HL-60/S4 (cell line): ENCODE measurements around the gene P2RY8.
"Not testable (repeated sequence)": the region's sequence is repeated elsewhere in the genome, so short reads cannot be mapped to it uniquely, and the experiment has no call there.

Experiments
- in situ Hi-C: fragments of 300-500 bp; cut with MboI; formaldehyde crosslinking; loops from 2 replicates; pipeline ENCODE4 v1.14.3; 2022; ENCODE audit warnings: low sequenced_read_pairs

Gene P2RY8

DNA sequence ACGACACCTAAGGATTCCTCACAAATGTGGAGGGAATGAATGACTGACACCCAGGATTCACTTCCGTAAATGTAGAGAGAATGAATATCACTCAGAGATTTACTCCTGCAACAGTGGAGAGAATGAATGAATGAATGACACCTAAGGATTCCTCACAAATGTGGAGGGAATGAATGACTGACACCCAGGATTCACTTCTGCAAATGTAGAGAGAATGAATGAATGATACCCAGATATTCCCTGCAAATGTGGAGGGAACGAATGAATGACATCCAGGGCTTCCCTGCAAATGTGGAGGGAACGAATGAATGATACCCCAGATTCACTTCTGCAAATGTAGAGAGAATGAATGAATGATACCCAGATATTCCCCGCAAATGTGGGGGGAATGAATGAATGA, 47.6 kb downstream of the P2RY8 start:
- in situ Hi-C loops, result not testable (repeated sequence)

DNA sequence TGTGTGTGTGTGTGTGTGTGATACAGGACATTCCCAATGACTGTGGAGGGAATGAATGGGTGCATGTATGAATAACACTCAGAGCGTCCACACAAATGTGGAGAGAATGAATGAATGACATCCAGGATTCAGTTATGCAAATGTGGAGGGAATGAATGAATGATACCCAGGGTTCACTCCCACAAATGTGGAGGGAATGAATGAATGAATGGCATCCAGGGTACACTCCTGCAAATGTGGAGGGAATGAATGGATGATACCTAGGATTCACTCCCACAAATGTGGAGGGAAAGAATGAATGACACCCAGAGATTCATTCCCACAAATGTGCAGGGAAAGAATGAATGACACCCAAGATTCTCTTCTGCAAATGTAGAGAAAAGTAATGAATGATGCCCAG, 48.2 kb downstream of the P2RY8 start:
- in situ Hi-C loops, result no loop called here

DNA sequence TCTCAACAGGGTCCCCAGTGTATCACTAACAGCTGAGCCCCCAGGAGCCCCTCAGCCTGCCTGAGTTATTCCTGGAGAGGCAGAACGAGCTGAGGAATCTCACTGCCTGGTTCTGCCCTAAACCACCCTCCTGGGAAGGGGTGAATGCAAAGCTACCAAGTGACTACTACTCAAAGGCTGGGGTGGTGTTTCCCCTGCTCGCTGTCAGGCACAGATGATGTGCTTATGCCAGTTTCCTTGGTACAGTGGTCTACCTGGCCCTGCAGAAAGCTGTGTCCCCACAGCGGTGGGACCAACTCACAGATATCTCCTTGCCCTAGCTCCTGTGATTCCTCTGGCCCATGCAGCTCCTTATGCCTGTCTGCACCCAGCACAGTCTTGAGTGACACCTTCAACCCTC, 48.8 kb downstream of the P2RY8 start:
- in situ Hi-C loops, result no loop called here

DNA sequence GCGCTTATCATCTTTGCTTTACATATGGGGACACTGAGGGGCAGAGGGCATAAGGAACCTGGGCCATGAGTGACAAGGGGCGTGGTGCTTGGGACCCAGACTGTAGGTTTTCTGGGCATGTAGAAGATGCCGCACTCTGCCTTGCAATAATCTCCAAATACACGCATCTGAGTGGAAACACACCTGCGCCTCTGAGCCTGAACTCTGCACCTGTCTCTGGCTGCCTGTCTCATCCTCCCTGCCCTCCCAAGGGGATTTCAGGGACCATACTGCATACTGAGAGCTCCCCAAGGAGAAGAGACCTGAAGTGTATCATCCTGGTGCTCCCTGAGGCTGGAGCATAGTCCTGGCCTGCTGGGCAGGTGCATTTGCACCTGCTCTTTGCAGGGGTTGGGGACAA, 49.6 kb downstream of the P2RY8 start:
- in situ Hi-C loops, result no loop called here

DNA sequence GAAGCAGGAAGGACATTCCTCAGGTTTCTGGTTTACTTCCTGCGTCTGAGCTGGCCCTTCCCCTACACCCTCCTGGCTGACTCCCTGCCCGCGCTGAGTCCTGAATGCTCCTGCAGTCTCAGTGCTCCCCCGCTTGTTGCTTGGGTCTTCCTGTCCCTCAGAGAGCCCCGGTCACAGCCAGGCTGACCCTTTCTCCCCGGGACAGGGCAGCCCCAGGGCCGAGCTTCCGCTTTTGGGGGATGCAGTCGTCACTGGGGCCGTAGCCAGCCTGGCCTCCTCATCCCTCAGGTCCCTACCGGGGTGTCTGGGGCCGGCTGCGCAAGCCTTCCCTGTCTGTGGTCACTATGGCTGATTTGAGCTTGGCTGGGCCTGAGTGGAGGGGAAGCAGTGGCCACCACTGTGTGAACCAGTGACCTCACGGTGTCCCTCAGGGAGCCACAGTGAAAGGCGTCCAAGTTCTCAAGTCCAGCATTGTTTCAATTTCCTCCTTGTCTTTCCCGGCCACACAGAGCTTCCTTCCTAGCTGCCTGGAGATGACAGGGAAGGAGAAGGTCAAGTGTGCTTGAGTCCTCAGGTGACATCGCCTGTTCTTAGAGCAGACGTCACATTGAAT, 50.1 kb downstream of the P2RY8 start:
- in situ Hi-C loops, result no loop called here

DNA sequence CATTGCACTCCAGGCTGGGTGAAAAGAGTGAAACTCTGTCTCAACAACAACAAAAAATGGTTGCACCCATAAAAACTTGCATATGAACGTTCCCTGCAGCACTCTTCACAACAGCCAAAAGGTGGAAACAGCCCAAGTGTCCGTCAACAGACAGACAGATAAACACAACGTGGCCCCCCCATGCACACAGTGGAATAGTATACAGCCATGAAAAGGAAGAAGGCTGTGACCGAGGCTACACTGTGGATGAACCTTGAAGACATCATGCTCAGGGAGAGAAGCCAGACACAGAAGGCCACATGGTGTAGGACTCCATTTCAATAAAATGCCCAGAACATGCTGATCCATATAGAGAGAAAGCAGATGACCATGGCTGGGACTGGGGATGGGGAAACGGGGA, 50.8 kb downstream of the P2RY8 start:
- in situ Hi-C loops, result no loop called here

DNA sequence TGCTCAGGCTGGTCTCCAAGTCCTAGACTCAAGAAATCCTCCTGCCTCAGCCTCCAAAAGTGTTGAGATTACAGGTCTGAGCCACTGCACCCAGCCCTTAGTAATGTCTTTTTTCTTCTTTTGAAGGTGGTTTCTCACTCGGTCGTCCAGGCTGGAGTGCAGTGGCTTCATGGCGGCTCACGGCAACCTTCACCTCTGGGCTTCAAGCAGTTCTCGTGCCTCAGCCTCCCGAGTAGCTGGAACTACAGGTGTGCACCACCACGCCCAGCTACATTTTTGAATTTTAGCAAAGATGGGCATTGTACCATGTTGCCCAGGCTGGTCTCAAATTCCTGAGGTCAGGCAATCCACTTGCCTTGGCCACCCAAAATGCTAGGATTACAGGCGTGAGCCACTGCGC, 52.0 kb downstream of the P2RY8 start:
- in situ Hi-C loops, result no loop called here

DNA sequence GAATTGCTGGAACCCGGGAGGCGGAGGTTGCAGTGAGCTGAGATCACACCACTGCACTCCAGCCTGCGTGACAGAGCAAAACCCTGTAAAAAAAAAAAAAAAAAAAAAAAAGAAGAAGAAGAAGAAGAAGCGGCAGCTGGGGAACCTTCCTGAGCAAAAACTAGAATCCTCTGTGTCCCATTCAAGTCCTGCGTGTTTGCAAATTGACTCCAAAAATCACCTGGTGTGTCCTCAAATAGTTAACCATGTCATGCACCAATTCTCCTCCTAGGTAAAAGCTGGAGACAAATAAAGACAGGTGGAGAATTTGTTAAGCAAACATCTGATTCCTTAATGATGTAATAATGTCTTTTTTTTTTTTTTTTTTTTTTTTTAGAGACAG, 52.4 kb downstream of the P2RY8 start:
- in situ Hi-C loops, result no loop called here

DNA sequence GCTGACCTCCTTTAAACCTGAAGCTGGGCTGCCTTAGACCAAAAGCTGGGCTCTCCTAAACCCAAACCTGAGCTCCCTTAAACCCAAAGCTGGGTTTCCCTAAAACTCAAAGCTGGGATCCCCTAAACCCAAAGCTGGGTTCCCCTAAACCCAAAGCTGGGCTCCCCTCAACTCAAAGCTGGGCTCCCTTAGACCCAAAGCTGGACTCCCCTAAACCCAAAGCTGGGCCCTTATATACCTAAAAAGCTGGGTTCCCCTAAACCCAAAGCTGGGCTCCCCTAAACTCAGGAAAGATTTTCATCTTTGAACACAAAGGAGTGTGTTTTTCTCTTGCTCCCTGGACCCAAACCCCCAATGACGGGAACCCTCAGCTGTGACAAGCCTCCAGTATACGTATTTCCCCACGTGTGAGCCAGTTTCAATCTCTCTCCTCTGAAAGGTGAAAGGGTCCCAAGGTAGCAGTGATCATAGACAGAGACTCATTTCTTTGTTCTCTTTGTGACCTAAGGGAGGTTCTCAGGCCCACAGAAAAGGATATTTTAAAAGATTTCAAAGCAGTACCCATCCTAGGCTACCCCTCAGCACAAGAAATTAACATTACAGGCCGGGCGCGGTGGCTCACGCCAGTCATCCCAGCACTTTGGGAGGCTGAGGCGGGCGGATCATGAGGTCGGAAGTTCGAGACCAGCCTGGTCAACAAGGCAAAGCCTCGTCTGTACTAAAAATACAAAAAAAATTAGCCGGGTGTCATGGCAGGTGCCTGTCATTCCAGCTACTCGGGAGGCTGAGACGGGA, 52.9 kb downstream of the P2RY8 start:
- in situ Hi-C loops, result no loop called here

DNA sequence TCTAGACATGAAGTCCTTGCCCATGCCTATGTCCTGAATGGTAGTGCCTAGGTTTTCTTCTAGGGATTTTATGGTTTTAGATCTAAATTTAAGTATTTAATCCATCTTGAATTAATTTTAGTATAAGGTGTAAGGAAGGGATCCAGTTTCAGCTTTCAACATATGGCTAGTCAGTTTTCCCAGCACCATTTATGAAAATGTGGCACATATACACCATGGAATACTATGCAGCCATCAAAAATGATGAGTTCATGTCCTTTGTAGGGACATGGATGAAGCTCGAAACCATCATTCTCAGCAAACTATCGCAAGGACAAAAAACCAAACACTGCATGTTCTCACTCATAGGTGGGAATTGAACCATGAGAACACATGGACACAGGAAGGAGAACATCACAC, 54.5 kb downstream of the P2RY8 start:
- in situ Hi-C loops, result not testable (repeated sequence)

DNA sequence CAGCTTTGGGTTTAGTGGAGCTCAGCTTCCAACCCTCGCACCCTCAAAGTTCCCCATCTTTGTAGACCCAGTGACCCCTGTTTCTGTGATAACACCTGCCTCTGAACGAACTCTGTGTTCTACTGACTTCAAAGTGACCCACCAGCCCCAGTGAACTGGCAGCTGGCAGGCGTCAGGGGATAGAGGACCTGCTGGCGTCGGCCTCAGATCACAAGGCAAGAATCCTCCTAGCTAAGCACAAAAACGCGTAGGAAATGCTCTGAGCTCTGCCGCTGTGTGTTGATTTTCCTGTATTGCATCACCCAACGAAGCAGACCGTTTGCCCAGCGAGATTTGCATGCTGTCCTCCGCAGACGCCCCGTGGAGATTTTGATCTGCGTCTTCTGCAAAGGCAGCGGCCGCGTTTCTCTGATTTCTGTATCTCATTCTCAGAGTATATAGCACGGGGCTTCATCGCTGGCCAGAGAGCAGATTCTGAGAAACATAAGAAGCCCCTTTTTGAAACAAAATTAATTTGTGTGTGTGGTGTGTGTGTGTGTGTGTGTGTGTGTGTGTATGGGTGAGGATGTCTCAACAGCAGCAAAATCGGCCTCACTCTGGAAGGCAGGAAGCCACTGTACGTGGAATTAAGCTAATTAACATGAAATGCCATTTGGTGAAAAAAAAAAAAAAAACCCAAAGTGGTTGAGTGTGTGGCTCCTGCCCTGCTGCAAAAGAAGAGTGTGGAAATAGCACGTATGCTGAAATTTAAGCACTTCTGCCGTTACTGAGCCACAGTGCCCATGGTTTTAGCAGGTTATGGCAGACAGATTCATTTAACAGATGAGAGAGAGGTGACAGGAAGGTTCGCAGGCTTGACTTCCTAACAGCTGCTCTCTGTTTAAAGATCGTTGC, 55.1 kb downstream of the P2RY8 start:
- in situ Hi-C loops, result no loop called here

DNA sequence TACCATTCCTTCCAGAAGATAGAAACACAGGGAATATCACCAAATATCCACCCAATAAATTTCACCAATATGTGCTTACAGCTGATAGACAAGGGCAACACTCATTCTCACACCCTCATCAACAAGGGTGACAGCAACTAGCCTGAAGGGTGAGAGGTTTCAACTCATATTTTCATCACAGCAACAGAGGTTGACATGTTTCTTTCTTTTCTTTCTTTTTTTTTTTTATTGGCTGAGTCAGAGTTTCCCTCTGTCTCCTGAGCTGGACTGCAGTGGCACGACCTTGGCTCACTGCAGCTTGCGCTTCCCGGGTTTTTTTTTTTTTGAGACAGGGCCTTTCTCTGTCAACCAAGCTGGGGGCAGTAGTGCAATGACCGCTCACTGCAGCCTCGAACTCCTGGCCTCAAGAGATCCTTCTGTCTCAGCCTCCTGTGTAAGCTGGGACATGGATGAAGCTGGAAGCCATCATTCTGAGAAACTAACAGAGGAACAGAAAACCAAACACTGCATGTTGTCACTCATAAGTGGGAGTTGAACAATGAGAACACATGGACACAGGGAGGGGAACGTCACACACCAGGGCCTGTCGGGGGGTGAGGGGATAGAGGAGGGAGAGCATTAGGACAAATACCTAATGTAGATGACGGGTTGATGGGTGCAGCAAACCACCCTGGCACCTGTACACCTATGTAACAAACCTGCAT, 56.8 kb downstream of the P2RY8 start:
- in situ Hi-C loops, result no loop called here

DNA sequence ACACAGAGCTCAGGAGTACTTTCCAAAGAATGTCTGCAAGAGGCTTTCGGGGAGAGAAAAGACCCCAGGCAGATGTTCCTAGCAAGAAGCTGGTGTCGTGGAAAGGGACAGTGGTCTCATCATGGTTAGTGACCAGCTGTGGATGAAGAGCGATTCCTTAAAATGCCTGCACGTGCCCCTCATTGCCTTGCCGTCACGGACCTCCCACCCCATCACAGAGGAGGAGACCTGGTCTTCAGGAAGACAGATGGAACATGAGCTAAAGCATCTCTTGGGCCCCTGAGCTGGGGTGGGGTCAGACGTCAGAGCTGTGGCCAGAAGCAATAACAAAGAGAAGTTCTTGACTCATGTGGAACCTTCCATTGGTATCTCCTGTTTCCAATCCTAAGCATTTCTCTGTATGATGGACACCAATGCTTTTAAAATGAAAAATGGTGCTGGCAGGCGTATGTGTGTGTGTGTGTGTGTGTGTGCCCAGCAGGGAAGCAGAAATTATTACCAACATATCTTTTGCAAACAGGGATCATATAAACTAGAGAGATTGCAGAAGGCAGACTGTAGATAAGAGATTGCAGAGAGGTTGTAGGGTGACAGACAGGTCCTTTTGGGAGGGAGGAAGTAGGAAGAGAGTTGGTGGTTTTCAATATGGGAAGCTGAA, 59.1 kb downstream of the P2RY8 start:
- in situ Hi-C loops, result no loop called here

DNA sequence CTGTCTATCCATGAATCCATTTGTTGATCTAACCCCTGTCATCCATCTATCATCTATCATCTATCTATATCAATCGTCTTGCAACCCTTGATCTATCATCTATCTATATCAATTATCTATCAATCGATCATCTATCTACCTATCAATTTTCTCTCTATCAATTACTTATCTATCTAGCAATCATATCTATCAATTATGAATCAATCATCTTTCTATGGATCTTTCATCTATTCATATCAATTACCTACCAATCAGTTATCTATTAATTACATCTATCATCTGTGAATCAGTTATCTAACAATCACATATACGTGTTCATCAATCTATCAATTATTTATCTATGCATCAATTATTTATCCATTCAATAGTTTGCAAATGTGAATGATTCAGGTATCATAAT, 59.8 kb downstream of the P2RY8 start:
- in situ Hi-C loops, result no loop called here

DNA sequence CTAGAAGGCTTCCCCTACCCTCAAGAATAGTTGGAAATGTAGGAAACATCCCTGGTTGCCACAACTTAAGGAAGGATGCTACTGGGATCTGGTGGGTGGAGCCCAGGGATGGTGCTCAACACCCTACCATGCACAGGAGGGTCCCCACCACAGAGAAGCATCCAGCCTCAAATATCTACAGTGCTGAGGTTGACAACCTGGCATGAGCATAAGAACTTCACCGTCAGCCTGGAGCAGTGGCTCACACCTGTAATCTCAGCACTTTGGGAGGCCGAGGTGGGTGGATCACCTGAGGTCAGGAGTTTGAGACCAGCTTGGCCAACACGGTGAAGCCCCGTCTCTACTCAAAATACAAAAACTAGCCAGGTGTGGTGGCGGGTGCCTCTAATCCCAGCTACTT, 60.3 kb downstream of the P2RY8 start:
- in situ Hi-C loops, result no loop called here

DNA sequence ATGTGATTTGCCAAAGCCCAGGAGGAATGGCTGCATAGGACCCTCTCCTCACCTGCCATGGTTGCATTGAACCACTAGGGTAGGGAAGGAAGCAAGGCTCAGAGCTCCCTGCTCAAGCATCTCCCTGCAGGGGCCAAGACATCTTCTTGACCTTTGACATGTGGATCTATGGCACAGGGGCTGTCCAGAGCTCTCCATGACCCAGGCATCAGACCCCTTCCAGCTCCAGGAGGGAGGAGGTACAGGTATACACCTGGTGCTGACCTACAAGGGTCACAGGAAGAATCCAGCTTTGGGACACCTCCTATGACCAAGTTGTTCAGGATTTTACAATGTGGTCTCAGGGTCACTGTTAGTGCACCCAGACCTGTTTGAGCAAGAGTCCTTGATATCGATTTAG, 61.1 kb downstream of the P2RY8 start:
- in situ Hi-C loops, result no loop called here

DNA sequence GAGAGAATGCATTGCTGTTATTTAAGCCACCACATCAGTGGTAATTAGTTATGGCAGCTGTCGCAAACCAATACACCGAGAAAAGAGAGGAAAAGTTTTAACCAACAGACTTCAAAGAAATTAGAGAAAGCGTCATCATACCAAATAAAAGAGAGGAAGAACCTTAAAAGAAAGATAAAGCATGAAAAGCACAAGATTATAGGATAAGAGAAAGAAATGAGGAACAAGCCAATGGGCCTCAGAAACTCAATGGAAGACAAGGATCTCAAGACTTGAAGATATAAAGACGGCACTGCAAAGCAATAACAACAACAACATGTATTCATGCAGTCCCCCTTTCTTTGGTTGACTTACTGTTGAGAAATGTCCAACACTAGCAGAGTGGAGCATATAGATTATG, 61.5 kb downstream of the P2RY8 start:
- in situ Hi-C loops, result no loop called here

DNA sequence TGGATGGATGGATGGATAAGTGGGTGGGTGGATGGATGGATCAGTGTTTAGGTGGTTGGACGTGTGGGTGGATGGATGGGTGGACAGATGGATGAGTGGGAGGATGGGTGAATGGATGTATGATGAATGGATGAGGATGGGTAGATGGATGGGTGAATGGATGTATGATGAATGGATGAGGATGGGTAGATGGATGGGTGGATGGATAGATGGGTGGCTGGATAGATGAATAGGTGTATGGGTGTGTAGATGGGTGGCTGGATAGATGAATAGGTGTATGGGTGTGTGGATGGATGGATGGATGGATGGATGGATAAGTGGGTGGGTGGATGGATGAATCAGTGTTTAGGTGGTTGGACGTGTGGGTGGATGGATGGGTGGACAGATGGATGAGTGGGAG, 62.4 kb downstream of the P2RY8 start:
- in situ Hi-C loops, result loop anchor here (25.0 kb wide), 1 partner anchor 113 kb away; the partner anchor contains the start of gene AKAP17A

DNA sequence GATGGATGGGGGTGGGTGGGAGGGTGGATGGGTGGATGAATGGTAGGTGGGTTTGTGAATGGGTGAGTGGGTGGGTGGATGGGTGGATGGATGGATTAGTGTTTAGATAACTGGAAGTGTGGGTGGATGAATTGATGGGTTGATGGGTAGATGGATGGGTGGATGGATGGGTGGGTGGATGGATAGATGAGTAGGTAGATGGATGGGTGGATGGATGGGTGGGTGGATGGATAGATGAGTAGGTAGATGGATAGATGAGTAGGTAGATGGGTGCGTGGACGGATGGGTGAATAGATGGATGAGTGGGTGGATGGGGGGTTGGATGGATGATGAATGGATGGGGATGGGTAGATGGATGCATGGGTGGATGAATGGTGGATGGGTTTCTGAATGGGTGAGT, 64.0 kb downstream of the P2RY8 start:
- in situ Hi-C loops, result loop anchor here (25.0 kb wide), 1 partner anchor 114 kb away; the partner anchor contains the start of gene AKAP17A

DNA sequence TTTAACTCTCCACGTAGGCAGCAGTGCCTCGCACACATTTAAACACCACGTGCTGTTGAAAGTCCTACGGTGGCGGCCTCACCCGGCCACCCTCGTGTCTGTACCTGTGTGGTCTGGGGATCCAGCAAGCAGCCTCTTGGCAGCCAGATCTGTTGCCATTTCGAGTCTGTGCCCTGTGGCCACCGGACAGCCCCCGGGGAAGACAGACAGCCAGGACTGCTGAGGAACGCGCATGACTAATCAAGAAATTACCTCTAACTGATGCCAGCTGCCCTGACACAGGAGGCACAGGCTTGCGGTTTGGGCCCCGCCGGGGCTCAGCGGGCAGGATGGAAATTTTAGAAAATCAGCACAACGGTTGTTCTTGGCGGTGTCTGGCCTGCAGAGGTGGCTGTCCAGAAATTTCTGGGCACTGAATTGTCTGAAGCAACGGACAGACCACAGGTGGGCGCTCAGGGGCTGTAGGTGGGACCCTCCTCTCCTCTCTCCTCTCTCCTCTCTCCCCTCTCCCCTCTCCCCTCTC, 68.7 kb downstream of the P2RY8 start:
- in situ Hi-C loops, result loop anchor here (25.0 kb wide), 1 partner anchor 119 kb away; the partner anchor contains the start of gene AKAP17A
